IMR-90 (cell line): ENCODE results near the gene OR2W3. TPM values are rescaled to one million over a fixed set of nuclear protein-coding genes. Genes with fewer than 3 reads are reported as not detected.

Experiments
- ATAC-seq: fragments of 200-7000 bp; cut with Tn5 transposase; 2 replicates; pipeline ENCODE4 v1.9.1; 2020; ENCODE audit warnings: low read depth, mild to moderate bottlenecking, moderate library complexity
- BruUV-seq: library from RNA; stranded (reverse); fragments of 400-500 nt; replicated peaks from 2 replicates; lab custom pipeline; 2021; lab: Mats Ljungman, UMichigan
- CTCF ChIA-PET: fragments of 300-600 bp; formaldehyde crosslinking; extraction: SDS; loops from one replicate; lab custom pipeline; 2021; ENCODE audit warnings: antibody characterized with exemption; lab: Yijun Ruan, JAX
- POLR2A ChIA-PET: fragments of 300-600 bp; sonication (Branson Sonifier 250); formaldehyde crosslinking; loops from one replicate; lab custom pipeline; 2022; ENCODE audit warnings: antibody characterized with exemption; ENCODE audit not compliant: unreplicated experiment; lab: Charles Lee
- DNase-seq: peaks from one replicate; pipeline ENCODE4 v3.0.0; 2013
- H2AFZ ChIP-seq: replicated peaks from 2 replicates; pipeline ENCODE3; 2013; ENCODE audit warnings: low read length, mild to moderate bottlenecking; ENCODE audit not compliant: poor library complexity
- H2AK5ac ChIP-seq: 2 replicates; pipeline ENCODE4 v1.6.1; 2013; ENCODE audit warnings: low read depth, low read length, inconsistent platforms
- H2AK9ac ChIP-seq: replicated peaks from 2 replicates; pipeline ENCODE3; 2013; ENCODE audit warnings: mild to moderate bottlenecking, low read depth, low read length, moderate library complexity; ENCODE audit not compliant: poor library complexity
- H2BK120ac ChIP-seq: 2 replicates; pipeline ENCODE4 v1.6.1; 2013; ENCODE audit warnings: low read depth, low read length, inconsistent platforms
- H2BK15ac ChIP-seq: 3 replicates; pipeline ENCODE4 v1.6.1; 2013; ENCODE audit warnings: low read depth, low read length, inconsistent platforms
- H2BK20ac ChIP-seq: 2 replicates; pipeline ENCODE4 v1.6.1; 2013; ENCODE audit warnings: low read depth, mild to moderate bottlenecking, inconsistent platforms, low read length, moderate library complexity
- H2BK5ac ChIP-seq: 2 replicates; pipeline ENCODE4 v1.6.1; 2013; ENCODE audit warnings: mild to moderate bottlenecking, low read depth, low read length, inconsistent platforms; ENCODE audit not compliant: poor library complexity, severe bottlenecking
- H3K14ac ChIP-seq: replicated peaks from 2 replicates; pipeline ENCODE4 v1.6.1; 2013; ENCODE audit warnings: low read depth, low read length, inconsistent platforms
- H3K18ac ChIP-seq: 2 replicates; pipeline ENCODE4 v1.6.1; 2013; ENCODE audit warnings: low read depth, low read length, control low read depth
- H3K23ac ChIP-seq: 2 replicates; pipeline ENCODE4 v1.6.1; 2013; ENCODE audit warnings: low read depth, low read length, inconsistent platforms
- H3K27ac ChIP-seq: 2 replicates; pipeline ENCODE4 v1.5.1; 2013; ENCODE audit warnings: mild to moderate bottlenecking, control low read depth, low read length; ENCODE audit not compliant: insufficient read depth
- H3K27me3 ChIP-seq: 2 replicates; pipeline ENCODE4 v1.6.1; 2013; ENCODE audit warnings: low read length; ENCODE audit not compliant: control insufficient read depth, insufficient read depth
- H3K36me3 ChIP-seq: 2 replicates; pipeline ENCODE4 v1.6.1; 2013; ENCODE audit warnings: low read length, mixed read lengths; ENCODE audit not compliant: control insufficient read depth, insufficient read depth
- H3K4ac ChIP-seq: 2 replicates; pipeline ENCODE4 v1.6.1; 2013; ENCODE audit warnings: low read depth, low read length, inconsistent platforms
- H3K4me1 ChIP-seq: 2 replicates; pipeline ENCODE4 v1.6.1; 2013; ENCODE audit warnings: low read length, mixed read lengths; ENCODE audit not compliant: control insufficient read depth, insufficient read depth
- H3K4me2 ChIP-seq: 2 replicates; pipeline ENCODE4 v1.6.1; 2013; ENCODE audit warnings: low read depth, mild to moderate bottlenecking, control low read depth, low read length, moderate library complexity
- H3K4me3 ChIP-seq: 2 replicates; pipeline ENCODE4 v1.5.1; 2013; ENCODE audit warnings: low read depth, mild to moderate bottlenecking, control low read depth, low read length, moderate library complexity; ENCODE audit not compliant: insufficient read depth
- H3K56ac ChIP-seq: 2 replicates; pipeline ENCODE4 v1.6.1; 2013; ENCODE audit warnings: low read length, inconsistent platforms; ENCODE audit not compliant: insufficient read depth; ENCODE audit errors: extremely low read depth
- H3K79me1 ChIP-seq, 2 experiments: 2 replicates each; pipeline ENCODE4 v1.6.1; 2013; ENCODE audit warnings: low read length in 2 of 2, inconsistent platforms in 1 of 2, low read depth in 1 of 2
- H3K9ac ChIP-seq: 2 replicates; pipeline ENCODE4 v1.6.1; 2013; ENCODE audit warnings: low read depth, low read length, control low read depth
- H3K9me1 ChIP-seq: 2 replicates; pipeline ENCODE4 v1.6.1; 2013; ENCODE audit warnings: low read length, inconsistent platforms; ENCODE audit not compliant: insufficient read depth
- H3K9me3 ChIP-seq: 2 replicates; pipeline ENCODE4 v1.6.1; 2013; ENCODE audit warnings: low read length; ENCODE audit not compliant: control insufficient read depth, insufficient read depth
- H4K20me1 ChIP-seq: 2 replicates; pipeline ENCODE4 v1.6.1; 2013; ENCODE audit warnings: low read length, inconsistent platforms; ENCODE audit not compliant: insufficient read depth
- H4K5ac ChIP-seq: 2 replicates; pipeline ENCODE4 v1.6.1; 2013; ENCODE audit warnings: mild to moderate bottlenecking, low read depth, low read length, control low read depth
- H4K8ac ChIP-seq, 2 experiments: 2 replicates each; pipeline ENCODE4 v1.6.1; 2013; ENCODE audit warnings: low read depth in 2 of 2, low read length in 2 of 2, control low read depth in 1 of 2, inconsistent platforms in 1 of 2
- H4K91ac ChIP-seq: 2 replicates; pipeline ENCODE4 v1.6.1; 2013; ENCODE audit warnings: low read depth, low read length, inconsistent platforms; ENCODE audit not compliant: insufficient read depth
- CEBPB ChIP-seq: IDR thresholded peaks from 2 replicates; pipeline ENCODE4 v1.6.1; 2012; ENCODE audit warnings: low read depth, low read length, improper control_type of control experiment
- CHD1 ChIP-seq: IDR thresholded peaks from 2 replicates; pipeline ENCODE4 v1.6.1; 2012; ENCODE audit warnings: low read depth, low read length, improper control_type of control experiment
- CTCF ChIP-seq: conservative IDR thresholded peaks from 2 replicates; pipeline ENCODE4 v1.5.1; 2012; ENCODE audit warnings: mild to moderate bottlenecking, low read depth, low read length, improper control_type of control experiment
- MAFK ChIP-seq: IDR thresholded peaks from 2 replicates; pipeline ENCODE4 v1.6.1; 2012; ENCODE audit warnings: low read depth, low read length, improper control_type of control experiment
- MAZ ChIP-seq: IDR thresholded peaks from 2 replicates; pipeline ENCODE4 v1.6.1; 2012; ENCODE audit warnings: low read depth, mild to moderate bottlenecking, low read length, improper control_type of control experiment, moderate library complexity, borderline replicate concordance
- MXI1 ChIP-seq: IDR thresholded peaks from 2 replicates; pipeline ENCODE4 v1.6.1; 2012; ENCODE audit warnings: low read depth, mild to moderate bottlenecking, low read length, moderate library complexity, borderline replicate concordance
- RAD21 ChIP-seq: IDR thresholded peaks from 2 replicates; pipeline ENCODE4 v1.6.1; 2012; ENCODE audit warnings: low read length, improper control_type of control experiment
- USF2 ChIP-seq: fragments of 150-350 bp; IDR thresholded peaks from 2 replicates; pipeline ENCODE4 v1.6.1; 2017; ENCODE audit warnings: mild to moderate bottlenecking, antibody characterized with exemption, low read length, low read depth
- WGBS, 2 experiments: methylation state at CpG; one replicate each; pipeline versions ENCODE4 v1.1.5 to v1.1.7; 2013; ENCODE audit warnings: missing lambda C conversion rate in 2 of 2; ENCODE audit not compliant: insufficient read length in 1 of 2; ENCODE audit errors: extremely low coverage in 2 of 2; 5-methylcytosine and 5-hydroxymethylcytosine counted together
- dilution Hi-C: fragments of 300-500 bp; cut with HindIII; formaldehyde crosslinking; loops from one replicate; pipeline ENCODE4 v1.14.3; 2018; ENCODE audit warnings: low sequenced_read_pairs; ENCODE audit not compliant: unreplicated experiment
- in situ Hi-C: fragments of 300-500 bp; cut with MboI; formaldehyde crosslinking; loops from 3 replicates; pipeline ENCODE4 v1.14.3; 2019; ENCODE audit warnings: low sequenced_read_pairs, inconsistent platforms, mixed read lengths
- intact Hi-C: fragments of 100-400 bp; cut with micrococcal nuclease; formaldehyde crosslinking; loops from 2 replicates; pipeline ENCODE4 v1.10.0; 2022
- polyA plus RNA-seq, 3 experiments: library from polyadenylated mRNA; depleted of rRNA; stranded (reverse); fragments of >200 nt; gene quantifications; 2 replicates each; pipeline ENCODE4 v1.2.3, GENCODE V29; 2012; ENCODE audit warnings: low replicate concordance in 1 of 3
- total RNA-seq: library from RNA; depleted of rRNA; stranded (reverse); fragments of >200 nt; gene quantifications from 2 replicates; pipeline ENCODE4 v1.2.3, GENCODE V29; 2012
- TF ChIP-seq, protein P1 (sequence below): fragments of 150-350 bp; IDR thresholded peaks from 2 replicates; pipeline ENCODE4 v1.6.1; 2016; ENCODE audit warnings: low read depth, mild to moderate bottlenecking, low read length, moderate library complexity, borderline replicate concordance

OR2W3 gene
- total and polyA plus RNA-seq, 2 of the 4 experiments (the other 2 are of a cell fraction): 0.54 to 0.63 TPM

- Histone ChIP-seq H3K27ac (no peak overlapping the region), H4K20me1 (no peaks in the 10 kb centered on the region), H2AK5ac (no peak overlapping the region), H2BK20ac (no peak overlapping the region), H2AFZ (no peak overlapping the region), H4K91ac (no peak overlapping the region), H3K79me1 (no peaks in the 10 kb centered on the region), H3K36me3 (no peaks in the 10 kb centered on the region), H3K4me3 (no peak overlapping the region), H3K9me1 (no peaks in the 10 kb centered on the region), H2BK5ac (no peak overlapping the region), H3K56ac (no peak overlapping the region), H3K4me2 (no peak overlapping the region), H3K4ac (no peak overlapping the region), H3K23ac (no peak overlapping the region), H3K9ac (no peak overlapping the region), H2AK9ac (no peak overlapping the region), H3K14ac (no peak overlapping the region), H4K5ac (no peak overlapping the region), H2BK120ac (no peak overlapping the region), H2BK15ac (no peak overlapping the region), H3K27me3 (no peaks in the 10 kb centered on the region), H3K18ac (no peak overlapping the region), H4K8ac (no peak overlapping the region), H3K9me3 (peaks cover 15% of the 10 kb centered on the region; the same call in 1 of the 2 replicates), H3K4me1 (no peaks in the 10 kb centered on the region)
- no peak for ATAC-seq
- in situ Hi-C loops (no loop called here), intact Hi-C loops (no loop called here), dilution Hi-C loops (no loop called here)
- ChIA-PET POLR2A (no interaction called here), CTCF (no interaction called here)
- no peak for DNase-seq
- BruUV-seq: no TSS peak
- TF ChIP-seq MAFK: no peak
- no peak for TF ChIP-seq CTCF
- TF ChIP-seq RAD21: no peak
- TF ChIP-seq CHD1: no peak
- TF ChIP-seq, protein P1, sequence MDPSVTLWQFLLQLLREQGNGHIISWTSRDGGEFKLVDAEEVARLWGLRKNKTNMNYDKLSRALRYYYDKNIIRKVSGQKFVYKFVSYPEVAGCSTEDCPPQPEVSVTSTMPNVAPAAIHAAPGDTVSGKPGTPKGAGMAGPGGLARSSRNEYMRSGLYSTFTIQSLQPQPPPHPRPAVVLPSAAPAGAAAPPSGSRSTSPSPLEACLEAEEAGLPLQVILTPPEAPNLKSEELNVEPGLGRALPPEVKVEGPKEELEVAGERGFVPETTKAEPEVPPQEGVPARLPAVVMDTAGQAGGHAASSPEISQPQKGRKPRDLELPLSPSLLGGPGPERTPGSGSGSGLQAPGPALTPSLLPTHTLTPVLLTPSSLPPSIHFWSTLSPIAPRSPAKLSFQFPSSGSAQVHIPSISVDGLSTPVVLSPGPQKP: no peak
- no peak for TF ChIP-seq CEBPB
- no peak for TF ChIP-seq MXI1
- no peak for TF ChIP-seq MAZ
- no peak for TF ChIP-seq USF2
- 52% methylated on average over 5 of the region's 9 CpGs; no CpG with 5 or more reads in 1 of the 2 experiments for WGBS, 2 experiments
These were observed 40.4 kb downstream of the OR2W3 start for GRCh38 chr1:247935781-247936180.
